ENCODE data around the gene KIR3DL3.
"Not testable (repeated sequence)": the region's sequence is repeated elsewhere in the genome, so short reads cannot be mapped to it uniquely, and the experiment has no call there.

The KIR3DL3 gene

GRCh38 chr19:54724142-54724541, at the start of gene KIR3DL3:
Gene KIR3DL3 (plus strand): TSS chr19:54724442. CDS start chr19:54724497, 55 bp downstream.
- no peak for TF ChIP-seq ZNF274 (IDR thresholded peaks at IDR 0.05; ENCODE audit: low read depth, low read length)
- no peak within 1 kb of the TSS for H3K4me3 ChIP-seq (ENCODE audit: low read length)

GRCh38 chr19:54676210-54676834, 47.9 kb upstream of the KIR3DL3 start:
- H3K4me3 ChIP-seq (ENCODE audit: low read length) = not testable (repeated sequence)

GRCh38 chr19:54677217-54677616, 47.0 kb upstream of the KIR3DL3 start:
- no peak for TF ChIP-seq ZNF274 (IDR thresholded peaks at IDR 0.05; ENCODE audit: low read depth, low read length)
- no peak overlapping the region for H3K4me3 ChIP-seq (ENCODE audit: low read length)

- H3K4me3 ChIP-seq (ENCODE audit: low read length) = not testable (repeated sequence)
These were observed 42.6 kb upstream of the KIR3DL3 start for GRCh38 chr19:54681596-54681995.

- TF ChIP-seq ZNF274 (IDR thresholded peaks at IDR 0.05; ENCODE audit: low read depth, low read length) = no peak
- H3K4me3 ChIP-seq (ENCODE audit: low read length) = no peak overlapping the region
These were observed 41.9 kb upstream of the KIR3DL3 start for GRCh38 chr19:54682306-54682856.

- H3K4me3 ChIP-seq (ENCODE audit: low read length) = no peak overlapping the region
- no peak for TF ChIP-seq ZNF274 (IDR thresholded peaks at IDR 0.05; ENCODE audit: low read depth, low read length)
These were observed 39.7 kb upstream of the KIR3DL3 start for GRCh38 chr19:54684527-54684926.

- no peak overlapping the region for H3K4me3 ChIP-seq (ENCODE audit: low read length)
- no peak for TF ChIP-seq ZNF274 (IDR thresholded peaks at IDR 0.05; ENCODE audit: low read depth, low read length)
These were observed 32.5 kb upstream of the KIR3DL3 start for GRCh38 chr19:54691582-54692297.

GRCh38 chr19:54692298-54692615, 32.0 kb upstream of the KIR3DL3 start:
- no peak for TF ChIP-seq ZNF274 (IDR thresholded peaks at IDR 0.05; ENCODE audit: low read depth, low read length)
- no peak overlapping the region for H3K4me3 ChIP-seq (ENCODE audit: low read length)

- no peak for TF ChIP-seq ZNF274 (IDR thresholded peaks at IDR 0.05; ENCODE audit: low read depth, low read length)
- H3K4me3 ChIP-seq (ENCODE audit: low read length) = no peak overlapping the region
These were observed 29.6 kb upstream of the KIR3DL3 start for GRCh38 chr19:54694648-54695047.

GRCh38 chr19:54696117-54696548, 28.1 kb upstream of the KIR3DL3 start:
- TF ChIP-seq ZNF274 (IDR thresholded peaks at IDR 0.05; ENCODE audit: low read depth, low read length) = no peak
- no peak overlapping the region for H3K4me3 ChIP-seq (ENCODE audit: low read length)

GRCh38 chr19:54696766-54697165, 27.5 kb upstream of the KIR3DL3 start:
- no peak for TF ChIP-seq ZNF274 (IDR thresholded peaks at IDR 0.05; ENCODE audit: low read depth, low read length)

GRCh38 chr19:54697716-54698115, 26.5 kb upstream of the KIR3DL3 start:
- H3K4me3 ChIP-seq (ENCODE audit: low read length) = not testable (repeated sequence)

More at GRCh38 chr19:54696766-54697165, 27.5 kb upstream of the KIR3DL3 start:
- H3K4me3 ChIP-seq (ENCODE audit: low read length) = no peak overlapping the region

GRCh38 chr19:54704928-54705327, 19.3 kb upstream of the KIR3DL3 start:
- no peak for TF ChIP-seq ZNF274 (IDR thresholded peaks at IDR 0.05; ENCODE audit: low read depth, low read length)
- H3K4me3 ChIP-seq (ENCODE audit: low read length) = no peak overlapping the region

- TF ChIP-seq ZNF274 (IDR thresholded peaks at IDR 0.05; ENCODE audit: low read depth, low read length) = no peak
- H3K4me3 ChIP-seq (ENCODE audit: low read length) = no peak overlapping the region
These were observed 16.3 kb upstream of the KIR3DL3 start for GRCh38 chr19:54707962-54708361.

GRCh38 chr19:54708781-54709180, 15.5 kb upstream of the KIR3DL3 start:
- no peak for TF ChIP-seq ZNF274 (IDR thresholded peaks at IDR 0.05; ENCODE audit: low read depth, low read length)
- H3K4me3 ChIP-seq (ENCODE audit: low read length) = no peak overlapping the region
